GM21515 (cell line): ENCODE measurements around the gene RORC.

Source experiments
- ATAC-seq: cut with Tn5 transposase; IDR thresholded peaks from one replicate; pipeline ENCODE4 v1.9.1; 2021; ENCODE audit not compliant: unreplicated experiment

The RORC gene

GRCh38 chr1:151849126-151849525 is 17.5 kb upstream of the RORC start:
- no peak for ATAC-seq

GRCh38 chr1:151847867-151848596 is 16.4 kb upstream of the RORC start:
- no peak for ATAC-seq

GRCh38 chr1:151846686-151847237 is 15.2 kb upstream of the RORC start:
- ATAC-seq: no peak

GRCh38 chr1:151846062-151846568 is 14.5 kb upstream of the RORC start:
- no peak for ATAC-seq

- ATAC-seq: no peak
These were observed 11.8 kb upstream of the RORC start for GRCh38 chr1:151843398-151843797.

- no peak for ATAC-seq
These were observed 9.5 kb upstream of the RORC start for GRCh38 chr1:151841141-151841540.

- no peak for ATAC-seq
These were observed 8.8 kb upstream of the RORC start for GRCh38 chr1:151840421-151840820.

GRCh38 chr1:151839457-151840403 is 8.1 kb upstream of the RORC start, which contains the start of gene C2CD4D:
Gene C2CD4D (minus strand): TSS chr1:151839820. CDS start chr1:151838989, 831 bp downstream.
- ATAC-seq: no peak

GRCh38 chr1:151839082-151839412 is 7.4 kb upstream of the RORC start:
- no peak for ATAC-seq

- no peak for ATAC-seq
These were observed 6.8 kb upstream of the RORC start for GRCh38 chr1:151838222-151839081.

GRCh38 chr1:151837884-151838221 is 6.3 kb upstream of the RORC start:
- no peak for ATAC-seq

- ATAC-seq: no peak
These were observed 5.6 kb upstream of the RORC start for GRCh38 chr1:151837197-151837596.

GRCh38 chr1:151835596-151835995 is 4.0 kb upstream of the RORC start:
- no peak for ATAC-seq

GRCh38 chr1:151834239-151834638 is 2.6 kb upstream of the RORC start:
- no peak for ATAC-seq

GRCh38 chr1:151833172-151833900 is 1.7 kb upstream of the RORC start:
- ATAC-seq: no peak

GRCh38 chr1:151832318-151832980 is 847 bp upstream of the RORC start:
- ATAC-seq: no peak

GRCh38 chr1:151831256-151831591 is 378 bp downstream of the RORC start:
- ATAC-seq: no peak

- no peak for ATAC-seq
These were observed 1.5 kb downstream of the RORC start for GRCh38 chr1:151830055-151830454.

GRCh38 chr1:151829352-151830046 is 2.1 kb downstream of the RORC start:
- no peak for ATAC-seq
